NCI-H1694 (cell line): ENCODE data around the gene DHRS9.
"Not testable (repeated sequence)": the region's sequence is repeated elsewhere in the genome, so short reads cannot be mapped to it uniquely, and the experiment has no call there.

Experiments used
- DNase-seq: peaks from one replicate; lab custom pipeline; 2025; lab: John Stamatoyannopoulos, UW

Gene DHRS9

DNA sequence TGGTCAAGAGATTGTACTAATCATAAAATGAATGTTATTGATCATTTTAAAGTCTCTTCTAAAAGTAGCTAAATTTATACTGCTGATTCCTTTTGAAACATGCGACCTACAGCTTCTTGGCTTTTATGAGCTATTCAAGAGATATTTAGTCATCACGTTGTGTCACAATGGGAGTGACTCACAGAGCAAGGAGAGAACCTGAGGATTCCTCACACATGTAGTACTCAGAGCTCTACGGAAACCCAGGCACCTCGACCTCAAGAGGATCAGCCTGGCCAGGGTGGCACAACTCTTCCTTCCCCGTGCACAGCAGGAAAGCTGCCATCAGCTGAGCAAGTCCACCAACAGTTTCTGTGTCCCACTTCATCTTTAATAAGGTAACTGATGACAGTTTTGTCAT, at the start of gene DHRS9:
TSS of gene DHRS9 (plus strand) at position 223 of the 400 bp plus-strand sequence. CDS start 12,019 bp downstream, outside the sequence.
- no peak for DNase-seq

DNA sequence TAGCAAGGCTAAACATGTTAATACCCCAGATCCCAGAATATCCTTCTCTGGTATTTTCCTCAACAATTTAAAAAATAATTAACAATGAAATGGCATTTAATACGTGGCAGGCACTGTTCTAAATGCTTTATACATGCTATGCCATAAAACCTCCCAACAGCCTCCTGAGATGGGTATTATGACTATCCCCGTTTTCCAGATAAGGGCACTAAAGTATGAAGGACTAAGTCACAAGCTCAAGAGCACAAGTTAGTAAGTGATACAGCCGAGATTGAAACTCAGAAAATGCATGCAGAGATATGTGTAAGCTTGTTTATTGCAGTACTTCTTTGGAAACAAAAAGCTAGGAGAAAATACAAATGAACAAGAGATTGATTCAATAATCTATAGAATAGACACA, 46.2 kb upstream of the DHRS9 start:
- DNase-seq: no peak

DNA sequence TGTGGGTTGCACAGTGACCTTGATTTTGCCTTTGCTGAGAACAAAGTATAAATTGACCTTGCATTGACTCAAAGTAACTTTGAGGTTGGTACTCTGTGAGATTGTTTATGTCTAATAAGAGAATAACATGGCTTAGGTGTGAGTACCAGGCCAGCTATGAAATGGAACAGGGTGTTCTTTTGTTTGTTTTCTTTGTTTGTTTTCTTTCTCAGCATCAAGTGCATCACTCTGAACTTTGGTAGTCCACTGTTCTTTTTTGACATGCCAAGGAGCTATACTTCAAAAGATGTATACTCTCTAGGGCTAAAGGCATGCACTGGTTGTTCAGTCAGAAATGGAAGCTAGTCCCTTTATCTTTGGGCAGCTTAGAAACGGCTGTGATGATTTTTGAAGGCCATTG, 43.3 kb upstream of the DHRS9 start:
- DNase-seq: no peak

DNA sequence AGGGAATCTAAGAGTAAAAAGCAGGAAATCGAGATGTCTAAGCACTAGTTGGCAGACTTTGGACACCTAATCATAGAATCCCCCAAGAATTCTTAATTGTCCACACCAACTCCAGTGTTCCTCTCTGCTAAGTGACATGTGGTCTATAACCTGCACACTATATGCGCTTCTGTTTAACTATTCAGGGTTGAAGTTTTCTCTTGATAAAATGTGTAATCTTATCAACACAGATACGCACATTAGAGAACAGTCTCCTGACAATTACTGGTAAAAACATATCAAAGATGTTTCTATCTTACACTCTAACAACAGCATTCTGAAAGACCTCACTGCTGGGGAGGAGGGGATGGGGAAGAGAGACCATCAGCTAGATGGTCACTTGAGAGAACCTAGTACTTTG, 42.1 kb upstream of the DHRS9 start:
- no peak for DNase-seq

DNA sequence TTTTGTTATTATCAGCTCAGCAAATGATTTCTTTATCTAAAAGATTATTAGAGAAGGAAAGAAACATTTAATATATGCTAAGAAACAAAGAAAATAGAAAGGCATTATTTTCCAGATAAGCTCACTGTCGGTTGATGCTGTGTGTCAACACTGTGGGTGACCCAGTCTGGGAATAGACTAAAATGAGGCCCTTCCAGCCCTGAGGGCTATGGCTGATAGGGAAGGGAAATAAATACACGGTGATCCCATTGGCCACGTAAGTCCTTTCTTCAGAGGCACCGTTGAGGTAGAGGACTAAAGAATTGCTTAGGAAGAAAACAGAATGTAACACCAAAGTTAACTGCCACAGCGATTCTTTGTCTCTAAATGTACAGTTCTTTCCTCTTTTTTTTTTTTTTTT, 40.0 kb upstream of the DHRS9 start:
- DNase-seq: no peak

DNA sequence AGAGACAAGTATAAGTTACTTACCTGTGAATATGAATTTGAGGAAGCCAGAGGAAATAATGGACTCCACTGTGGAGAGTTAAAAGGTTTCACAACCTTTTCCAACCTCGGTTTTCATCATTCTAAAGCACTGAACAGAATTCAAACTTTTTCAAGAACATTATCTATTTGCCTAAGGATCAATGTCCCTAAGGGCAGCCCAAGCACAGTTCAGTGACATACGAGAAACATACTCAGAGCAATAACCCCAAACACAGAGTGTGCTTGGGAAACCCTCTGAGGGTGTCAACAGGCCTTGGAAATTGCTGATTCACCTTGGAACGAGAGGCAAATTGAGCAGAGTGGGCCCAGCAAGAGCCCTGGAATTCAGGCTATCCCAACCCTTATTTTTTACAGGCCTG, 38.2 kb upstream of the DHRS9 start, which contains the start of gene ABCB11:
TSS of gene ABCB11 (minus strand) at position 123 of the 400 bp plus-strand sequence. CDS start 13,199 bp downstream, outside the sequence.
- no peak for DNase-seq

DNA sequence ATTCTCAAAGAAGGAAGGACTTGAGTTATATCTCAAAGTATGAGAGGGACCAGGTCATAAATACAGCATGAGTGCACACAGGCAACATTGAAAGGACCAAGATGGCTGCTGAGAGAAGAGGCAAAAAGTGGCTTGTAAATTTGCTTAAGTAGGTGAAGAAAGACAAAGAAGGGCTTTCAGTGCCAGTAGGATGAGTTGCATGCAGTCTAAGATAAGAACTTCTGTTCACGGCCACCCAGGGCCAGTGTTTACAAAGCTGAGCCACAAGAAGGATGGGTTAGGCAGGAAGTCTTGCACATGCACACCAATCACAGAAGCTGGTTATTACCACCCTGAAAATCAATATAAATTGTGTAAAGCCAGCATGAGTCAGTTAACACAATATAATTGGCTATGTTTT, 35.1 kb upstream of the DHRS9 start:
- DNase-seq: no peak

DNA sequence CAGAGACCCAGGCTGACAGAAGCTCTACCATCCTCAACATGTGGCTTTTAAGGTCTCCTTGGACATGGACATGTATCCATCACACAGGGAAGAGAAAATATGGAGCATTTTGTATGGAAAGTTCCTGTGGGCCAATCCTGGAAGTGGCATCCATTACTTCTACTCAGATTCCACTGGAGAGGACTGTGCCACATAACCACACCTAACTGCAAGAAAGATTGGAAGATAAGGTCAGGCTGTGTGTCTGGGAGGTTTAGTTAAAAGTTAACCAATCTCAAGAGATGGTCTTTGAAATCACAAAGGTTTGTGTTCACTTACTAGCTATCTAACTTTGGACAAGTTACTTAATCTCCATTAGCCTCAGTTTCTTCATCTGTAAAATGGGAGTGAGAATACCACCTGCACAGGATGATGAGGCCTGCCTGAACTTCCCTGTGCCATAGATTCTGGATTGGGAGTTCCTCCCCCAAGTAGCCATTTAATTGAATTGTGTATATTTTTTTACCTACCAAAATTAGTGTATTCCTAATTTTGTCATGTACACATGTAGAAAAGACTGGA, 34.3 kb upstream of the DHRS9 start:
- no peak for DNase-seq

DNA sequence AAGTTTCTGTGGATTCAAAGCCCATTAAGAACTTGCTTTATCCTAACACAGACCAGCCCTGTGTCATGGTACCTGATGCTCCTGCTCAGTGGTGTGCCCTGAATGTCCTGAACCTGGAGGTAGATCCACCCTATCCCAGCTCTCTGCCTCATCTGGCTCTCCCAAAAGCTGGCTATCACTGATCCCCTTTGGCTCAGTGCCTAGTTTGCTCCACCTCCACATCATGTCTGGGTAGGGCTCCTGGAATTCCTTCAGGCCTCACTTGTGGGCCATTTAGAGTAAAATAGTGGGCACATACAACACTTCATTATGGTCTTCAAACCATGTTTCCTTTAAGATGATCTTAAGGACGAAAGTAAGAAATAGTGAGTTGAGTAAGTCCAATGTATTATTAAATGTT, 33.5 kb upstream of the DHRS9 start:
- DNase-seq: no peak

DNA sequence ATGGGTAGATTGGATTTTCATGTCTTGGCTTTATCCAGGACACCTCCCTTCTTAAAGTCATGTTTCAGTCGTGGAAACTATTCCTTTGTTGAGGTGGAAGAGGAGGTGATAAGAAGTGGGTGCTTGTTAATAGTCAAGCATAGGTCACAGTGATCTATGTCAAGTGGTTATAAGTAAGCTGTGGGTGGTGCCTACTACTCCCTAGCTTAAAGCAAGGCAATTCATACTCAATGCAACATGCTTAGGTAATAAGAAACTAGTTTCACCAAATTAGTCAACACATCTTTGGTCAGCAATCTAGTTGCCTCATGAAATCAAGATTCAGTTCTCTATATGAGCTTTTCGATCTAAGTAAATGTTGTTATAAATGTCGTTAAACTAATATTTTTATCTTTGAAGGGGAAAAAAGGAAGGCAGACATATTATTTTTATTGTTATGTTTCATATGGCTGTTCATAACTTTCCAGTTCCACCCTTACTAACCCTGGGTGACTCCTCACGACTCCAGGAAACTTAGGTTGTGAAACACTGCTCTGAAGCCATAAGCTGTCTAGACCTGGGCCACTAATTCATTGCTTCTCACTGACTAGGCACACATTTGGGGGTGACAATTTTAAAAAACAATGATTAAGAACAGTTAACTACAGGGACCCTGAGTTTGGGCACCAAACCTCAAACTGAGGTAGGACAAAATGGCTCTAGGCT, 32.5 kb upstream of the DHRS9 start:
- no peak for DNase-seq

DNA sequence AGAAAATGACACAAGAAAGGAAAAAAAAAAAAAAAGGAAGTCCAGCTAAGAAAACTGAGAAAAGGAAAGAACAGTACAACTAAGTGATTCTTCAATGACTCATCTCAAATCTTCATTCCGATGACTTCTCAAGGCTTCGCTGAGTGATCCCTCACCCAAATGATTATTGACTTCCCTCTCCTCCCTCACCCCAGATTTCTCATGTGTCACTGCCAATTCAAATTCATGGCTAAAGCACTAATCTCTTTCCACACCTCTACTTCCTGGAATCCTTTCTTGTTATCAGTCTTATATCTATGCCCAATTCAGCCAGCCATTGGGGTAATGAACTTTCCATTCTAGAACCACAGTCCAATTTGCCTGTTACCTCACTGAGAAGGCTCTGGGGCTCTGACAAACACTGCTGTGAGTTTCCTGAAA, 31.0 kb upstream of the DHRS9 start:
- DNase-seq: no peak

DNA sequence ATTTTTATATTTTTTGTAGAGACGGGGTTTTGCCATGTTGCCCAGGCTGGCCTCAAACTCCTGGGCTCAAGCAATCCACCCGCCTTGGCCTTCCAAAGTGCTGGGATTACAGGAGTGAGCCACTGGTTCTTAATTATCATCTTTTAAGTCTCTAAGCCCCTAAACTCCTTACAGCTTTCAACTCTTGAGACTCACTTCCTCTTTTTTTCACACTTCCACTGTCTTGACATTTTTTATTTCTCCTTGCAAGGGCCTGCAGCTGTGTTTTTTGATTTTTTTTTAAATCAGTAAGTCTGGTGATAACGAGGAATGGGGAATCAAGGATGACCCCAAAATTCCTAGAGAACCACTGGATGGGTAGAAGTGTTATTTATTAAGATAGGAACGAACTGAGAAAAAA, 29.7 kb upstream of the DHRS9 start:
- no peak for DNase-seq

DNA sequence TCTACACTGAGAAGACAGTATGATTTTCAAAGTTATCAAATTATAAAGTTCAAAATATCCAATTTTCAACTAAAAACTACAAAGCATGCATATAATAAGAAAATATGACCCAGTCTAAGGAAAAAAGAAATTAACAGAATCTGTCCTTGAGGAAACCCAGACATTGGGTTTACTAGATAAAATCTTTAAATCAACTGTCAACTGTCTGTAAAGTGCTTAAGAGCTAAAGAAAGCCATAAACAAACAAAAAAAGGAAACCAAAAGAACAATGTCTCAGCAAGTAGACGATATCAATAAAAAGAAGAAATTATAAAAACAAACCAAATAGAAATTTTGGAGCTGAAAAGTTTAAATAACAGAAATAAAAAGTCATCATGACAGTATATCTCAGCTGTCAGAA, 27.8 kb upstream of the DHRS9 start:
- DNase-seq: no peak

DNA sequence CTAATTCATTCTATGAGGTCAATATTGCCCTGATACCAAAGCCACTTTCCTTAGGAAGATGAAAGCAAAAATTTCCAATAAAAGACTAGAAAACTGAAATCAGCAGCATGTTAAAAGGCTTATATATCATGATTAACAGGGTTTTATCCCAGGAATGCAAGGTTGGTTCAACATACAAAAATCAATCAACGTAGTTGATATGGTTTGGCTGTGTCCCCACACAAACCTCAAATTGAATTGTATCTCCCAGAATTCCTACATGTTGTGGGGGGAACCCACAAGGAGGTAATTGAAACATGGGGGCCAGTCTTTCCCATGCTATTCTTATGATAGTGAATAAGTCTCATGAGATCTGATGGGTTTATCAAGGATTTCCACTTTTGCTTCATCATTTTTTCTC, 26.5 kb upstream of the DHRS9 start:
- no peak for DNase-seq

DNA sequence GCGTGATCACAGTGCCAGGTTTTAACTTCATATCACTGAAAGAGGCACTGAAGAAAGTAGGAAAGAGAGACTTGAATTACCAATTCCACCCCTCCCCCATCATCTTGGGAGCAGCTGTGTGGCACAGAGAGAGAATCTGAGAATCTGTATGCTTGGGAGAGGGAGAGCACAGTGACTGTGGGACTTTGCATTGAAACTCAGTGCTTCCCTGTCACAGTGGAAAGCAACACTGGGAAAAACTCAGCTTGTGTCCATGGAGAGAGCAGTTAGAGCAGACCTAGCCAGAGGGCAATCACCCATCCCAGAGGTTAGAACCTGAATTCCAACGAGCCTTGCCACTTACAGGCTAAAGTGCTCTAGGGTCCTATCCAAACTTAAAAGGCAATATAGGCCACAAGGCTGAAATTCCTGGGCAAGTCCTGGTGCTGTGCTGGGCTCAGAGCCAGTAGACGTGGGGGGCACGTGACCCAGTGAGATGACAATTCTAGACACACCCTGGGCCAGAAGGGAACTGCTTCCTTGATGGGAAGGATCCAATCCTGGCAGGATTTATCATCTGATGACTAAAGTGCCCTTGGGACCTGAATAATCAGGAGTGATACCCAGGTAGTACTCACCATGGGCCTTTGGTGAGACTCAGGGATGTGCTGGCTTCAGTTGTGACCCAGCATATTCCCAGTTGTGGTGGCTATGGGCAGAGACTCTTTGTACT, 22.8 kb upstream of the DHRS9 start:
- DNase-seq: no peak

DNA sequence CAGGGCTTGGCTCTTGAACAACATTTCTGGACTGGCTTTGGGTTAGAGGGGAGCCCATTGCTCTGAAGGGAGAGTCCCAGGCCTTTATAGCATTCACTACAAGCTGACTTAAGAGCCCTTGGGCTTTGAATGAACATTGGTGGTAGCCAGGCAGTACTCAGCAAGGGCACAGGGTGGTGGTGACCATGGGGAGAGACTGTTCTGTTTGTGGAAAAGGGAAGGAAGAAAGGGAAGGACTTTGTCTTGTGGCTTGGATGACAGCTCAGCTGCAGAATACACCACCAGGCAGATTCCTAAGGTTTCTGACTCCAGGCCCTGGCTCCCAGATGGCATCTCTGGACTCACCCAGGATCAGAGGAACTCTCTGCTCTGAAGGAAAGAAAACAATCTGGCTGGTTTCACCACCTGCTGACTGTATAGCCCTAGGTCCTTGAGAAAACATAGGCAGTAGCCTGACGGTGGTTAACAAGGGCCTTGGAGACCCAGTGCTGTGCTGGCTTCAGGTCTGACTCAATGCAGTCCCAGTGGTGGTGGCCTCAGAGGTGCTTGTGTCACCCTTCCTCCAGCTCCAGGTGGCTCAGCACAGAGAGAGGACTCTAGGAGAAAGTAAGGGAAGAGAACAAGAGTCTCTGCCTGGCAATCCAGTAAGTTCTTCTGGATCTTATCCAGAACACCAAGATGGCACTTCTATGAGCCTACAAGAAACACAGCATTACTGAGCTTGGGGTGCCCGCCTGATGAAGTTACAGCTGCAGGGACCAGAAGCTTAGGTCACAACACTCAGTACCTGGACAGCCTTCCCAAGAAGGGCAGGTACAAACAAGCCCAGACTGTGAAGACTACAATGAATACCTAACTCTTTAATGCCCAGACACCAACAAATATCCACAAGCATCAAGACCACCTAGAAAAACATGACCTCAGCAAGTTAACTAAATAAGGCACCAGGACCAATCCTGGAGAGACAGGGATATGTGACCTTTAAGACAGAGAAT, 21.8 kb upstream of the DHRS9 start:
- DNase-seq: no peak

DNA sequence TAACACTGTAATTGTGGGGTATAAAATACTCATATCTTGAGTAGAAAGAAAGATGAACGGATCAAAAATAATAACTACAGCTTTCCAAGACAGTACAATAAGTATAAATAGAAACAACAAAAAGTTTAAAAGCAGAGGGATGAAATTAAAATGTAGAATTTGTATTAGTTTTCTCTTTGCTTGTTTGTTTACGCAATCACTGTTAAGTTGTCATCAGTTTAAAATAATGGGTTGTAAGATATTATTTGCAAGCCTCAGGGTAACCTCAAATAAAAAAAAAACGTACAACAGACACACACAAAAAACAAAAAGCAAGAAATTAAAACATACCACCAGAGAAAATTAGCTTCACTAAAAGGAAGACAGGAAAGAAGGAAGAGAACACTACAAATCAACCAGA, 20.2 kb upstream of the DHRS9 start:
- no peak for DNase-seq

DNA sequence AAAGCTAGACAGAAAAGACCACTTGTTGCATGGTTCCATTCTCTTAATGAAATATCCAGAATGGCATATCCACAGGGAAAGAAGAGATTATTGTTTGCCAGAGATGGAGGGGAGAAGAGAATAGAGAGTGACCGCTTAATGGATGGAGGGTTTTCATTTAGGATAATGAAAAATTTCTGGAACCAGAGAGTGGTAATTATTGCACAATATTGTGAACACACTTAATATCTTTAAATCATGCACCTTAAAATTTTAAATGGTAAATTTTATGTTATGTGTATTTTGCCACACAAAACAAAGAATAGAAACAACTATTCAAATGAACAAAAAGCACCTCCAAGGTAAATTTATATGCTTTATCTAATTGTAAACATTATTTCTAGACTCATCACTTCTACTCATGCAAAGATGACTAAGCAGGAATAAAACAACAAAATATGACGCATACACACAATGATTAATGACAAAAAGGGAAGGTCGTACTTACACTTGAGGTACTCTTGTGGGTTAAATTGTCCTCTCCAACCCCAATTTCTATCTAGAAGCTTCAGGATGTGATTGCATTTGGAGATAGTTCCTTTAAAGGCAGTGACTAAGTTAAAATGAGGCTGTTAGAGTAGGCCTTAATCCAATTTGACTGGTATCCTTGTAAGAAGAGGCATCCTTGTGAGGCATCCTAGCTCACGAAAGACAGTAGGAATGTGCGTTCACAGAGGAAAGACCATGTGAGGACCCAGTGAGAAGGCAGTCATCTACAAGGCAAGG, 18.7 kb upstream of the DHRS9 start:
- DNase-seq: no peak

DNA sequence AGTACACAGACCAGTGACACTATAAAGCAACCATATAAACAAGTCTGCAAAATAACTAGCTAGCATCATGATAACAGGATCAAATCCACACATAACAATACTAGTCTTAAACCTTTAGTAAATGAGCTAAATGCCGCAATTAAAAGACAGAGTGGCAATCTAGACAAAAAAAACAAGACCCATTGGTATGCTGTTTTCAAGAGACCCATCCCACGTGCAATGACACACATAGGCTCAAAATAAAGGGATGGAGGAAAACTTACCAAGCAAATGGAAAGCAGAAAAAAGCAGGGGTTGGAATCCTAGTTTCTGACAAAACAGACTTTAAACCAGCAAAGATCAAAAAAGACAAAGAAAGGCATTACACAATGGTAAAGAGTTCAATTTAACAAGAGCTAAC, 14.8 kb upstream of the DHRS9 start:
- DNase-seq: not testable (repeated sequence)

DNA sequence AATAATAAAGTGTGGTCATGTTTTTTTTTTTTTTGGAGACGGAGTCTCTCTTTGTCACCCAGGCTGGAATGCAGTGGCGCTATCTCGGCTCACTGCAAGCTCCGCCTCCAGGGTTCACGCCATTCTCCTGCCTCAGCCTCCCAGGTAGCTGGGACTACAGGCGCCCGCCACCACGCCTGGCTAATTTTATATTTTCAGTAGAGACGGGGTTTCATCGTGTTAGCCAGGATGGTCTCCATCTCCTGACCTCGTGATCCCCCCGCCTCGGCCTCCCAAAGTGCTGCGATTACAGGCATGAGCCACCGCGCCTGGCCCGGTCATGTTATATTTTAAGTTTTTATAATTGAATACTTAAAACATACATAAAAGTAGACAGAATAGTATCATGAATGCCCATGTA, 5.2 kb upstream of the DHRS9 start:
- not testable (repeated sequence) for DNase-seq

DNA sequence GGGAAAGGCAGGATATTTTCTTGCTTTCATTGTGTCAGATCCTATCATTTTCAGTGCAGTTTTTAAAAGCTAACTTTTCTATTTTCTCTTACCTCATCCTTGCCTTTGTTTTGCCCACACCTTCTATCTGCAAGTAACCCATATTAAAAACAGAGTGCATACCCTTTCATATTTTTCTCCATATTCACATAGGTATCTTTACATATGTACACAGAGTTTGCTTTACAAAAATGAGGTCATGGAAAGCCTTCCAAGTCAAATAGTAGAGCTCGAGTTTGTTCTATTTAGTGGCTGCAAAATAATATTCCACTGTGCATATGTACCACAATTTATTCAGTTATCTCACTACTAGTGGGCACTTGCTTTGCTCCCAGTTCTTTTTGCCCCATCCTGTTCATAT, 3.9 kb upstream of the DHRS9 start:
- DNase-seq: no peak
